Endothelial cell of umbilical vein (primary cell): Measurements from ENCODE around the gene CCDC171. TPM values are rescaled to one million over a fixed set of nuclear protein-coding genes. Genes with fewer than 3 reads are reported as not detected.
A peak's percentile ranks its signal among the peaks of the same experiment; 100 is the strongest.

ENCODE experiments used
- BruUV-seq: library from RNA; stranded (reverse); fragments of 400-500 nt; replicated peaks from 2 replicates; lab custom pipeline; 2021; lab: Mats Ljungman, UMichigan
- CTCF ChIA-PET: fragments of 300-600, 350-600 bp; sonication (Branson Sonifier 250); formaldehyde crosslinking; loops from one replicate; lab custom pipeline; 2021; ENCODE audit warnings: antibody characterized with exemption, inconsistent platforms; lab: Charles Lee
- POLR2A ChIA-PET: fragments of 300-600, 350-600 bp; sonication (Branson Sonifier 250); formaldehyde crosslinking; loops from one replicate; lab custom pipeline; 2021; ENCODE audit warnings: antibody characterized with exemption, inconsistent platforms; lab: Charles Lee
- DNase-seq: peaks from one replicate; pipeline ENCODE4 v3.0.0-alpha.2; 2011; ENCODE audit warnings: low read depth, low spot score
- FAIRE-seq: peaks from 2 replicates; lab custom pipeline; 2011; peaks lifted over from hg19 to GRCh38; lab: Jason Lieb, UNC
- H2AFZ ChIP-seq: 2 replicates; pipeline ENCODE4 v1.6.0; 2012; ENCODE audit warnings: low read depth, low read length, control low read depth, inconsistent platforms
- H3K27ac ChIP-seq: 2 replicates; pipeline ENCODE4 v1.5.1; 2011; ENCODE audit warnings: low read depth, mild to moderate bottlenecking, control low read depth, low read length, moderate library complexity; ENCODE audit not compliant: insufficient read depth
- H3K27me3 ChIP-seq, 2 experiments: 2 replicates each; pipeline versions ENCODE4 v1.6.0 to v1.6.1; 2011; ENCODE audit warnings: low read length in 2 of 2, mixed read lengths in 1 of 2; ENCODE audit not compliant: control insufficient read depth in 2 of 2, insufficient read depth in 2 of 2
- H3K36me3 ChIP-seq, 2 experiments: 2 replicates in 1 of 2; 3 replicates in 1 of 2; pipeline ENCODE4 v1.5.1; 2011; ENCODE audit warnings: low read length in 2 of 2, mild to moderate bottlenecking in 1 of 2, moderate library complexity in 1 of 2; ENCODE audit not compliant: control insufficient read depth in 2 of 2, insufficient read depth in 2 of 2; ENCODE audit errors: extremely low read depth in 1 of 2
- H3K4me1 ChIP-seq: 3 replicates; pipeline ENCODE4 v1.5.1; 2011; ENCODE audit warnings: mild to moderate bottlenecking, low read length; ENCODE audit not compliant: control insufficient read depth, insufficient read depth; ENCODE audit errors: extremely low read depth
- H3K4me2 ChIP-seq: 2 replicates; pipeline ENCODE4 v1.6.1; 2011; ENCODE audit warnings: low read length, control low read depth, mixed read lengths; ENCODE audit not compliant: insufficient read depth
- H3K4me3 ChIP-seq, 3 experiments: fragments of 200-600 bp in 1 of 3; sonication (generic), shearing (Covaris generic) in 1 of 3; replicated peaks in 1 of 3; 2 replicates each; pipeline ENCODE4 v1.5.1; 2011 to 2016; ENCODE audit warnings: control low read depth in 3 of 3, low read length in 3 of 3, mild to moderate bottlenecking in 2 of 3, inconsistent platforms in 1 of 3, low read depth in 1 of 3, moderate library complexity in 1 of 3; ENCODE audit not compliant: insufficient read depth in 1 of 3
- H3K79me2 ChIP-seq: 2 replicates; pipeline ENCODE4 v1.6.0; 2012; ENCODE audit warnings: low read length, inconsistent platforms; ENCODE audit not compliant: control insufficient read depth, insufficient read depth
- H3K9ac ChIP-seq: replicated peaks from 2 replicates; pipeline ENCODE3; 2011; ENCODE audit warnings: low read length, control low read depth; ENCODE audit not compliant: insufficient read depth; ENCODE audit errors: extremely low read depth
- H3K9me1 ChIP-seq: replicated peaks from 3 replicates; pipeline ENCODE4 v1.6.0; 2011; ENCODE audit warnings: mild to moderate bottlenecking, low read length; ENCODE audit not compliant: control insufficient read depth, insufficient read depth; ENCODE audit errors: extremely low read depth
- H3K9me3 ChIP-seq: replicated peaks from 2 replicates; pipeline ENCODE4 v1.5.1; 2012; ENCODE audit warnings: low read length, inconsistent platforms; ENCODE audit not compliant: control insufficient read depth, insufficient read depth
- H4K20me1 ChIP-seq: replicated peaks from 2 replicates; pipeline ENCODE3; 2011; ENCODE audit warnings: mild to moderate bottlenecking, low read length; ENCODE audit not compliant: control insufficient read depth, insufficient read depth; ENCODE audit errors: extremely low read depth
- CTCF ChIP-seq, 2 donors: IDR thresholded peaks; 1 replicate in 1 of 2; 2 replicates in 1 of 2; pipeline ENCODE4 v1.5.1; 2011; ENCODE audit warnings: low read length in 2 of 2, mild to moderate bottlenecking in 2 of 2, moderate library complexity in 2 of 2, control low read depth in 1 of 2, inconsistent platforms in 1 of 2, low read depth in 1 of 2; ENCODE audit not compliant: insufficient read depth in 1 of 2; ENCODE audit errors: extremely low read depth in 1 of 2
- EZH2 ChIP-seq: IDR thresholded peaks from 2 replicates; pipeline ENCODE4 v1.6.1; 2012; ENCODE audit warnings: borderline replicate concordance, low read depth, mild to moderate bottlenecking, moderate library complexity, low read length, inconsistent platforms; ENCODE audit not compliant: severe bottlenecking
- FOS ChIP-seq: IDR thresholded peaks from 2 replicates; pipeline ENCODE4 v1.6.1; 2011; ENCODE audit warnings: mild to moderate bottlenecking, low read length, moderate library complexity, borderline replicate concordance; ENCODE audit not compliant: insufficient read depth
- GATA2 ChIP-seq: IDR thresholded peaks from 2 replicates; pipeline ENCODE4 v1.7.0; 2011; ENCODE audit warnings: low read depth, mild to moderate bottlenecking, moderate library complexity, mixed read lengths, low read length; ENCODE audit not compliant: insufficient read length, insufficient read depth
- JUN ChIP-seq: IDR thresholded peaks from 2 replicates; pipeline ENCODE4 v1.6.1; 2011; ENCODE audit warnings: borderline replicate concordance, low read depth; ENCODE audit not compliant: insufficient read length, insufficient read depth
- MAX ChIP-seq: IDR thresholded peaks from 2 replicates; pipeline ENCODE4 v1.6.1; 2011; ENCODE audit not compliant: insufficient read depth, insufficient read length
- MYC ChIP-seq: IDR thresholded peaks from one replicate; pipeline ENCODE4 v1.6.1; 2011; ENCODE audit warnings: mild to moderate bottlenecking, low read depth, low read length
- POLR2A ChIP-seq: IDR thresholded peaks from 2 replicates; pipeline ENCODE4 v1.6.1; 2012; ENCODE audit warnings: low read depth, mild to moderate bottlenecking, control low read depth, low read length
- dilution Hi-C: fragments of 300-500 bp; cut with MboI; formaldehyde crosslinking; loops from one replicate; pipeline ENCODE4 v1.15.0; 2019; ENCODE audit warnings: low sequenced_read_pairs; ENCODE audit not compliant: extremely low pct_ligation_motif_present
- intact Hi-C: fragments of 100-400 bp; cut with micrococcal nuclease; formaldehyde crosslinking; loops from one replicate; pipeline ENCODE4 v1.10.0; 2022
- polyA plus RNA-seq, 4 experiments: library from polyadenylated mRNA; depleted of rRNA in 3 of 4; stranded (reverse) in 3 of 4; unstranded in 1 of 4; fragments of >200 nt; gene quantifications; 2 replicates each; pipeline versions ENCODE4 v1.2.1 to v1.2.3, GENCODE V29; 2011 to 2012; ENCODE audit warnings: missing spikeins in 1 of 4
- total RNA-seq: library from RNA; stranded (reverse); gene quantifications from 2 replicates; pipeline ENCODE4 v1.2.3, GENCODE V29; 2021

CCDC171 gene
- total and polyA plus RNA-seq, 2 donors (not counting 3 experiments of a cell fraction or from before 2014, with no cell fraction given), result 0.58 to 1.4 TPM

GRCh38 chr9:15640121-15640520 is 87.3 kb downstream of the CCDC171 start:
- intact Hi-C loops (loop anchor here (1.0 to 10.0 kb wide), 3 partner anchors 85 to 334 kb away; partner anchors contain the start of gene CCDC171), dilution Hi-C loops (no loop called here)
- no peaks in the 10 kb centered on the region for H3K9me3 ChIP-seq
- peaks cover 8% of the 10 kb centered on the region for H3K4me1 ChIP-seq
- H3K9me1 ChIP-seq, result no peaks in the 10 kb centered on the region
- DNase-seq (peak; percentile 55), FAIRE-seq (peak; percentile 26)
- BruUV-seq, result no TSS peak
- no peaks in the 10 kb centered on the region for H3K27me3 ChIP-seq
- H4K20me1 ChIP-seq, result no peaks in the 10 kb centered on the region
- TF ChIP-seq POLR2A (no peak), MYC (no peak), FOS (peak; percentile 43)
- no peak overlapping the region for H3K9ac ChIP-seq
- H3K4me3 ChIP-seq, result no peak overlapping the region
- H2AFZ ChIP-seq, result peak overlapping the region; percentile 32
- CTCF ChIA-PET, result interaction anchor here (0.6 to 1.3 kb wide), 4 partner anchors 9 to 362 kb away, joined by 3 to 4 read pairs (median 3); partner anchors contain the start of gene CCDC171
- no peak overlapping the region for H3K27ac ChIP-seq
- no peaks in the 10 kb centered on the region for H3K36me3 ChIP-seq
- peak overlapping the region; percentile 60 for H3K4me2 ChIP-seq
- no peaks in the 10 kb centered on the region for H3K79me2 ChIP-seq
- POLR2A ChIA-PET, result no interaction called here

DNA sequence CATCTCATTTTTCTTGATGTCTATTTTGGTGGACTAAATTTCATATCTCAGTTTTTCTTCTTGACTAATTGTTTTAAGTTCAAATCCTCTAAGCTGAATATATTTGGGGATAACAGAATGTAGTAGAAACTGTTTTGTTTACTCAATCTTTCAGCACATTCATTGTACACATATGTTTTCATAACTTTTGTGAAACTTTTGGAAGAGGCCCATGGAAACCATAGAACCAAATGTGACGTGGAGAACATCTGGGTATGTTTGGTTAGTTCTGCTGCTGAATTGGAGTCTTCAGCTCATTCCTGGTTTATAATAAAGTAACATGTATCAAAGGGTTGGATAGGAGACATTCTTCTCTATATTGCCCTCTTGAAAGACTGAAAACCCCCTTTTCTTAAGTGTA is 88.4 kb downstream of the CCDC171 start:
- DNase-seq, result no peak
- intact Hi-C loops, result loop anchor here (5.0 to 10.0 kb wide), 2 partner anchors 86 to 181 kb away; partner anchors contain the start of gene CCDC171

More for the DNA sequence above, 88.4 kb downstream of the CCDC171 start:
- FAIRE-seq, result no peak
- H3K4me1 ChIP-seq, result peaks cover 8% of the 10 kb centered on the region
- no peaks in the 10 kb centered on the region for H3K9me1 ChIP-seq
- CTCF ChIA-PET, result interaction anchor here (0.6 to 1.6 kb wide), 10 partner anchors 18 to 537 kb away, joined by 3 to 6 read pairs (median 4); no protein-coding TSS in a partner anchor
- POLR2A ChIA-PET, result no interaction called here
- H3K9me3 ChIP-seq, result no peaks in the 10 kb centered on the region
- H2AFZ ChIP-seq, result peak overlapping the region; percentile 37
- H3K36me3 ChIP-seq, result no peaks in the 10 kb centered on the region
- BruUV-seq, result no TSS peak
- H3K4me3 ChIP-seq, result no peak overlapping the region
- dilution Hi-C loops, result no loop called here
- no peaks in the 10 kb centered on the region for H4K20me1 ChIP-seq
- no peak overlapping the region for H3K4me2 ChIP-seq
- TF ChIP-seq MYC (no peak), GATA2 (no peak), JUN (no peak), MAX (no peak), POLR2A (no peak), CTCF (IDR thresholded peaks at IDR 0.05; ENCODE audit: extremely low read depth in 1 of 2, insufficient read depth in 1 of 2, low read depth in 1 of 2, low read length in 2 of 2) (no peak), FOS (no peak), EZH2 (no peak)
- H3K9ac ChIP-seq, result no peak overlapping the region
- no peaks in the 10 kb centered on the region for H3K27me3 ChIP-seq
- H3K79me2 ChIP-seq, result no peaks in the 10 kb centered on the region
- no peak overlapping the region for H3K27ac ChIP-seq
